SJSA1 (cell line): ENCODE data around the gene CCNG2. TPM values are rescaled to one million over a fixed set of nuclear protein-coding genes. Genes with fewer than 3 reads are reported as not detected.

Source experiments
- DNase-seq, 2 experiments: peaks; one replicate each; pipeline ENCODE4 v3.0.0-alpha.2; 2015 to 2020; ENCODE audit warnings: low spot score in 2 of 2, low read depth in 1 of 2
- H3K27ac ChIP-seq: fragments of 250-450 bp; sonication (Bioruptor Pico); 2 replicates; pipeline ENCODE4 v1.5.1; 2020; ENCODE audit warnings: mild to moderate bottlenecking, moderate library complexity
- H3K27me3 ChIP-seq: fragments of 250-450 bp; sonication (Bioruptor Pico); replicated peaks from 2 replicates; pipeline ENCODE4 v1.5.1; 2020; ENCODE audit warnings: mild to moderate bottlenecking, moderate library complexity
- H3K36me3 ChIP-seq: fragments of 250-450 bp; sonication (Bioruptor Pico); 2 replicates; pipeline ENCODE4 v1.5.1; 2020; ENCODE audit warnings: mild to moderate bottlenecking
- H3K4me1 ChIP-seq: fragments of 250-450 bp; sonication (Bioruptor Pico); replicated peaks from 2 replicates; pipeline ENCODE4 v1.6.1; 2021; ENCODE audit warnings: mild to moderate bottlenecking
- H3K4me3 ChIP-seq: fragments of 250-450 bp; sonication (Bioruptor Pico); 2 replicates; pipeline ENCODE4 v1.5.1; 2020; ENCODE audit warnings: mild to moderate bottlenecking
- H3K9me3 ChIP-seq: fragments of 250-450 bp; sonication (Bioruptor Pico); replicated peaks from 2 replicates; pipeline ENCODE4 v1.5.1; 2020; ENCODE audit warnings: mild to moderate bottlenecking
- total RNA-seq: library from RNA; depleted of rRNA; stranded (reverse); fragments of >200 nt; shearing (Covaris generic); gene quantifications from 2 replicates; pipeline ENCODE4 v1.2.3, GENCODE V29; 2014

The CCNG2 gene
- total RNA-seq, 1 experiment from 2014 or later, result 12.3 TPM

DNA sequence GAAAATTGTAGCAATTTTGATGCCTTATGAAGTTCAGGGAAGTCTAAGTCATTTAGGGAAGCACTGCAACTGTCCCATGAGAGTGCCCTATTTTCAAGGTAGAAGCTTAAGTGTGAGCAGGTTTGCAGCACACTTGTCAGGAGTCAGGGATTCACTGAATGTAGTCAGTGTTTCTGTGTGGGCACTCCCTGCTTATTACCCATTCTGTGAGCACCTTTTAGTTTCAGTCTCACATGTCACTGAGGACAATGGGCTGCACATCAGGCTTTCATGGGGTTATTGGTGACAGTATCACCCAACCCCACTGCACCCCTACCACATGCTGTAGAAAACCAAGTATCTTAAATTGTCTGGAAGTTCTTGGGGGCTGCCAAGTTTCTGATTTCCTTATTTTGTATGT, 2.9 kb upstream of the CCNG2 start:
- H3K27me3 ChIP-seq, result no peaks in the 10 kb centered on the region; the same call in 1 of the 2 replicates
- H3K4me1 ChIP-seq, result peaks cover 14% of the 10 kb centered on the region
- 0 out of 2 replicates have a peak, but pooled peaks cover 5% of the 10 kb centered on the region for H3K36me3 ChIP-seq

DNA sequence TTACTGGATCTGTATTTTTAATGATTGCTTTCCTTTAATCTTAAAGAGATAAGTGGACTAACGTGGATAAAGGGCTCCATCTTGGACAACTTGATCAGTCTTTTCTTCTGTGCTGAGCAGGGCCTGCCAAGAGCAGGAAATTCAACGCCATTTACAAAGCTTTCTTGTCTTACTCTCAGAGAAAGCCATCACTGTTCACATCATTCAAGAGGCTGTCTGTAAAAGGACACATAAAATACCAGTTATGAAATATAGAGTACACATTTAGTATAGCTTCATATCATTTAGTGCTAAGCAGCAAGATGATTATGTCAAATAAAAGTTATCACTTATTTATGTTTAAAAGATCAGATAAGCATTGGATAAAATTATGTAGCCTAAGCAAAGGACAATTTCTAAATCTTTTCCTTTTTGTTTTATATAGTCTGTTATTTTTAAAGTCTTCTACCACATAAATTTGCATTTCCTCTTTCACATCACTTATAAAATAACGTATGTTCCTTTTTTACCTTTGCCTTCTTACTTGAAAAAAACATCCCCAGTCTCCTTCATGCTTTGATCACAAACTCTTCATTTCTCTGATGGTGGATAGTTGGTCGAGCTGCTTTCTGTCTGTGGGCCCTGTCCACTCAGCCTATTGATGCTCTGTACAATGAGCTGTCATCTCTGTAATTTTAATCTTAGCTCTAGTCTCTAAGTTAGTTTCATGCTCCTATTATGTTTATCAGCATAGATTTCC, 2.1 kb upstream of the CCNG2 start:
- Histone ChIP-seq H3K9me3 (no peaks in the 10 kb centered on the region), H3K4me3 (no peak overlapping the region), H3K4me1 (peaks cover 16% of the 10 kb centered on the region), H3K27me3 (no peaks in the 10 kb centered on the region; the same call in 1 of the 2 replicates), H3K27ac (no peak overlapping the region), H3K36me3 (0 out of 2 replicates have a peak, but pooled peaks cover 5% of the 10 kb centered on the region)
- DNase-seq, result no peak

More for the DNA sequence above, 2.9 kb upstream of the CCNG2 start:
- no peaks in the 10 kb centered on the region for H3K9me3 ChIP-seq
- H3K4me3 ChIP-seq, result no peak overlapping the region
- DNase-seq, result no peak
- H3K27ac ChIP-seq, result no peak overlapping the region

DNA sequence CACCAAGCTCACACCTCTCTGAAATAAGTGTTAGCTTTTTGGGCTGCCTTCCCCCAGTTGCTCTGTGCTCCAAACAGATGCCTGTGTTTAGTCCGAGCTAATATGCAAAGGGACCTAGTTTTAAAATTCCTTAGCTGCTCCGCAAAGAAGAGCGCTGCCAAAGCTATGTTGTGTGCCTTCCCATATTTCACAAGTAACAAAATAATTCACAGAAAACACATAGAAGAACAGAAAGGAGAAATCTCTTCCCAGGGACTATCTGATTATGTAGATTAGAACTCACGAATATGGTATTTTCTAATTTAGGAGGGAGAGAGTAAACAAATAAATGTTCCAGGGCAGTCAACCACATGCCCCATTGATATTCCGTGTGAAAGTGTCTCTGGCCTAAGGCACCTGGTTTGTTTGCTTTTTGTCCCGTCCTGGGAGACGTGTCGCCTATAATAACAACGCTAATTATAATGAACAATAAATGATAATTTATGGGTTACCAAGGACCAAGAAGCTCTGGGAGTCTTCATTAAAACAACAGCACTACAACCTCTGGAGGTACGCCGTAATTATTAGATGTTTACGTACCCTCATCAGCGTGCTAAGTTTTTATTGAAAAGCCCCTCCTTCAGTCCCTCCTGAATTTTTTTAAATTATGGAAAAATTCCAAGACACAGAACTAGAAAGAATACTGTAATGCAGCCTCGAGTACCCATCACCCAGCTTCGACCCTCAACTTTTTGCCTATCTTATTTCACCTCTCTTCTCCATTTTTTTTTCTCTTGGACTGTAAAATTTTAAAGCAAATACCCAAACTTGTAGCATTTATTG, 1.2 kb upstream of the CCNG2 start:
- Histone ChIP-seq H3K4me1 (peaks cover 16% of the 10 kb centered on the region), H3K9me3 (no peaks in the 10 kb centered on the region), H3K36me3 (peaks cover 10% of the 10 kb centered on the region), H3K27me3 (no peaks in the 10 kb centered on the region), H3K27ac (0 out of 2 replicates have a peak overlapping the region, but pooled peaks have one; percentile 0), H3K4me3 (peak overlapping the region; percentile 77)
- DNase-seq, result no peak

DNA sequence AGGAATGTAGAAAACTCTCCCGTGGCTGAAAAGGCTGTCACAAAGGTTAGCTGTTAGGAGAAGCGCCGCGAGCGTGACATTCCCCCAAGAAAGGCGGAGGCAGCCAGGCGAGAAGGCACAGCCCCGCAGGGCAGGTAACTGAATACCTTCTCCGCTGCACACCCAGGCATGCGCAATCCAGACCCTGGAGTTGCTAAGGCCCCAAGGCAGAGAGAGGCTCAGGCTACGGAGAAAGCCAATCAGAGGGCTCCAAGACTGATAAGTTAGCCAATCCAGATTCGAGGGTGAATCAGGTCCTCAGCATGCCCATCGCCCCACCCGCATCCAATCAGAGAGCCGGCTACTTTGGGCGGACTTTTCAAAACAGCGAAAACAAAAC, 485 bp upstream of the CCNG2 start:
- H3K4me1 ChIP-seq, result peaks cover 19% of the 10 kb centered on the region
- peak overlapping the region; percentile 77 for H3K4me3 ChIP-seq
- no peaks in the 10 kb centered on the region for H3K9me3 ChIP-seq
- H3K27me3 ChIP-seq, result no peaks in the 10 kb centered on the region
- peaks cover 10% of the 10 kb centered on the region for H3K36me3 ChIP-seq
- peak overlapping the region; percentile 69 for H3K27ac ChIP-seq
- DNase-seq, result peak; percentile 97 to 98

DNA sequence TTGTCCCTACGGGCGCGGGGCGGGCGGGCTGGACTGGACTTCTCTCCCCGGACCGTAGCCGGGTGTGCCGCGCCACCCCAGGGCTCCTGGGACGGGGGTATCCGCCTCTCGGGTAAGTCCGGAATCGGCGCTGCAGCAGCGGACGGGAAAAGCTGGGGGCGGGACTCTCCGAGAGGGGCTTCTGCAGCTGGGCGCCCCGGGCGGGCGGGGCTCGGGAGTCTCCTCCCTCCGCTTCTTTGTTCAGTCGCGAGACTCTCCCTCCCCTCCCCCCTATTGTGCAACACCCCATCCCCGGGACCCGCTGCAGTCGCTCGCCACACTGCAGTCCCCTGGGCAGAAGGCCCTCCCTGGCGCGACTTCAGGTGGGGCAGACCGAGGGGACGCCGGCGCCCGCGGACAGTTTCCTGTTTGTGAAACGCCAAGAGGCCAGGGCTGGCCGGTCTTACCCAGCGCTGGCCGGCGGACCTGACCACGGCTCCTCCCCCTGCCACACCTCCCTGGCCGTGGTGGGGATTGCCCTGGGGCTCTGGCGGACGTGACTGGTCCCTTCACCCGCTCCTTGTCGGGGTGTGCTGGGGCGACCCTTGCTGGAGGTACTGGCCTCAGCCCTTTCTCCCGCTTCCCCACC, 966 bp downstream of the CCNG2 start:
- Histone ChIP-seq H3K27me3 (no peaks in the 10 kb centered on the region), H3K9me3 (no peaks in the 10 kb centered on the region), H3K4me1 (peaks cover 24% of the 10 kb centered on the region), H3K4me3 (peak overlapping the region; percentile 77), H3K27ac (peak overlapping the region; percentile 69), H3K36me3 (peaks cover 14% of the 10 kb centered on the region)
- DNase-seq, result peak; percentile 90 to 91

DNA sequence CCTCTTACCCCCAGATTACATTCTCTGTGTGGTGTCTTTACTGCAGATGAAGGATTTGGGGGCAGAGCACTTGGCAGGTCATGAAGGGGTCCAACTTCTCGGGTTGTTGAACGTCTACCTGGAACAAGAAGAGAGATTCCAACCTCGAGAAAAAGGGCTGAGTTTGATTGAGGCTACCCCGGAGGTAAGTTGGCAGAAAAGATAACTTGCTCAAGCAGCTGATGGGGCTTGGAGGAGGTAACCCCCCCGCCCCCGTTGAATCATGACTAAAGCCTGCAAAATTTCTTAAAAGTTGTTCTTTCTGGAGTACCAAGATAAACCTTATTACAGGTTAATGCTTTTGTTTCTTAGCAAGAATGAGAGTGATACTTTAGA, 1.5 kb downstream of the CCNG2 start:
- Histone ChIP-seq H3K36me3 (peaks cover 18% of the 10 kb centered on the region), H3K4me1 (peaks cover 28% of the 10 kb centered on the region), H3K27me3 (no peaks in the 10 kb centered on the region), H3K27ac (peak overlapping the region; percentile 69), H3K4me3 (peak overlapping the region; percentile 77), H3K9me3 (no peaks in the 10 kb centered on the region)
- no peak for DNase-seq

DNA sequence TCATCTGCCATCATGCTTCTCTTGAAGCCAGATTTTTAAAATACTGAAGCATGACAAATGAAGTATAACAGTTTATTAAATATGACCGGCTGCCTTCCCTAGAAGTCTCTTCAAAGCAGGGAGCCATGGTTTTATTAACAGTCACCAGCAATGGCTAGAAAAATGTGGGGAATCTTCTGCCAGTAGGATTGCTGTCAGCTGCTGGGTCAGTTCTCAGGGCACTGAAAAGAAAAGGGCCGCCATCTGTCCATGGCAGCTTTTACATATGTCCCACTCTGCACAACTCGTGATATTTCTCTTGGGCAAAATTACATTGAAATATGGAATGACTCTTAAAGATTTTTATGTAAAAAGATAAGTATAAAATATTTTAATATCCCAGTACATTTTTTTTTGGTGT, 2.8 kb downstream of the CCNG2 start:
- Histone ChIP-seq H3K4me1 (peaks cover 32% of the 10 kb centered on the region), H3K4me3 (no peak overlapping the region), H3K36me3 (peaks cover 29% of the 10 kb centered on the region), H3K27me3 (no peaks in the 10 kb centered on the region), H3K27ac (no peak overlapping the region), H3K9me3 (no peaks in the 10 kb centered on the region)
- no peak for DNase-seq

DNA sequence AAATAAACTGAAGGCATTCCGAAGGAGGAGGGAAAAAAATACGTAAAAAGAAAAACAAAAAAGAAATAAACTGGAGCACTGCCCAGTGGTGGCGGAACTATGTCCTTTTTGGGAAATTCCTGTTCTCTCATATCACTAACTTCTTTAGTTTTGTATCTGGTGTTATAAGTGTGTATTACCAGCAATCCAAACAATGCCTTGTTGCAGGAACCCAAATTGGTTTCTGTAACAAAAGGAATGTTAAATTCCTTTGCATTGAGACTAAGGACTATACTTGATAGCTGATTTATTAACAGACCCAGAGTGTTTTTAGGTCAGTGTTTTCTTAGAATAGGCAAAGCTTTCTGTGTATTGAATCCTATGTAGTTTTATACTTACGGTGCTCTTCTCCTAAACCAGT, 6.6 kb downstream of the CCNG2 start:
- DNase-seq, result no peak
- Histone ChIP-seq H3K27ac (no peak overlapping the region), H3K27me3 (no peaks in the 10 kb centered on the region), H3K4me3 (no peak overlapping the region), H3K9me3 (no peaks in the 10 kb centered on the region), H3K4me1 (peaks cover 22% of the 10 kb centered on the region), H3K36me3 (peaks cover 27% of the 10 kb centered on the region)

DNA sequence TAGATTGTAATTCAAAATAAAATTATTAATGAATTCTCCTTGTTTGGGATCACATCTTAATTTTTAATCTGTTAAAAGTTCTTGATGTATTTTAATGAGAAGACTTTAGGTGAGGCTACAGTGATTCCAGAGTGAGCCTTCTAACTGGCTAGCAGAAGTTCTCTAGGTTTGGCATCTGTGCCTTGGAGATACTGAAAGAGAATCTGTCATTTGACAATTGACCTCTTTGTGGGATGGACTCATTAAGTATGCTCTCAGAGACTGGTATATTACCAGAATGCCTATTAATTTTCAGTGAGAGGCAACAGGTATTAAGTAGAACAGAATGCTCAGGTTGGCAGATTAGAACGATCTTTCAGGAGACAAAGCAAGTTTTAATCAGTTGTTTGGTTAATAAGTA, 10.2 kb downstream of the CCNG2 start:
- H3K9me3 ChIP-seq, result no peaks in the 10 kb centered on the region
- peaks cover 19% of the 10 kb centered on the region for H3K36me3 ChIP-seq
- no peak overlapping the region for H3K4me3 ChIP-seq
- H3K27ac ChIP-seq, result no peak overlapping the region
- no peaks in the 10 kb centered on the region for H3K27me3 ChIP-seq
- H3K4me1 ChIP-seq, result peaks cover 22% of the 10 kb centered on the region
- DNase-seq, result no peak

DNA sequence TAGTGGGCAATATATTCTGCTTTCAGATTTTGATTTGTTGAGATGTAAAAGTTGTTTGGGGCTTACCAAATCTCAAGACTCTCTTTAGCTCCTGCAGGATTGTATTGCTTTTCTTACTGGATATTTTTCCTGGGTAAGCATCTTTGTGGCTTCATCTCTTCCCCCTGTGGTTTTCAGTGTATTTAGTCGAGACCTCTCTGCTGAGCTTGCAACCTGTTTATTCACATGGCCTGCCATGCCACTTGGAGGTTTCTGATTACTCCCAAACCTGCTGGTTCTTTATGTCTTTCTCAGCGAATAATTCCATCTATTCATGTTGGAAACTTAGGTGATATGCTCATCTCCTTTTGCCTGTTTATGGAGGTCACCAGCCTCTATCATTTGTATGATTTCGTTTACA, 10.9 kb downstream of the CCNG2 start:
- H3K4me1 ChIP-seq, result peaks cover 29% of the 10 kb centered on the region
- H3K9me3 ChIP-seq, result no peaks in the 10 kb centered on the region
- H3K36me3 ChIP-seq, result peaks cover 19% of the 10 kb centered on the region
- H3K4me3 ChIP-seq, result no peak overlapping the region
- no peak overlapping the region for H3K27ac ChIP-seq
- no peak for DNase-seq
- no peaks in the 10 kb centered on the region for H3K27me3 ChIP-seq

DNA sequence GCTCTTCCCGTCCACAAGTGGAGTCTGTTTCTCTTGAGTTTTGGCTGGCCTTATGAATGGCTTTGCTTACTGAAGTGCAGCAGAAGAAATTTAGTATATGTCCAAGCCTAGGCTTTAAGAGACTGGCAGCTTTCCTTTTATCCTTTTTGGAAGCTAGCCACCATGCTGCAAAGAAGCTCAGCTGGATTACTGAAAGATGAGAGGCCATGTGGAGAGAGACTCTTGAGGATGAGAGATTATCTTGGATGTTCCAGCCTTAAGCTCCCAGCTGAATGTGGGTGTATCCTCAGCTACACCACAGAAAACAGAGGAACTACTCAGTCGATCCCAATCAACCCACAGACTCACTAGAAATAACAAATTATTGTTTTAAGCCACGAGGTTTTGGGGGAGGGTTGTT, 12.5 kb downstream of the CCNG2 start:
- no peaks in the 10 kb centered on the region for H3K27me3 ChIP-seq
- peaks cover 24% of the 10 kb centered on the region for H3K4me1 ChIP-seq
- H3K36me3 ChIP-seq, result peaks cover 5% of the 10 kb centered on the region
- H3K27ac ChIP-seq, result no peak overlapping the region
- no peaks in the 10 kb centered on the region for H3K9me3 ChIP-seq
- no peak for DNase-seq
- no peak overlapping the region for H3K4me3 ChIP-seq

DNA sequence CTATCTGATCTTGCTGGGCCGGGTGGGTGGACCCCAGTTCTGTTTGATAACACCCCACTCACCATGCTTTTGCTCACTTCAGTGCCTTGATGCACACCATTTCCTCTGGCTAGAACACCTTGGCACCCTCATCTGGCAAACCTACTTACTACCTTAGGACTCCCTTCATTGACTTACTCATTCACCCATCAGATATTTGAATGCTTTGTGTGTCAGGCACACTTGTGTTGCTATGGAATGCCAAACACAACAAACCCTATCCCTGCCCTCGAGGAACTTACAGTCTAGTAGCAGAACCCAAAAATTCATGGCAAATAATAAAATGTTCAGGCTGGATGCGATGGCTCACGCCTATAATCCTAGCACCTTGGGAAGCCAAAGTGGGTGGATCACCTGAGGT, 13.9 kb downstream of the CCNG2 start:
- no peaks in the 10 kb centered on the region; the same call in 1 of the 2 replicates for H3K36me3 ChIP-seq
- DNase-seq, result no peak
- no peaks in the 10 kb centered on the region for H3K27me3 ChIP-seq
- no peak overlapping the region for H3K4me3 ChIP-seq
- H3K4me1 ChIP-seq, result peaks cover 24% of the 10 kb centered on the region
- H3K9me3 ChIP-seq, result no peaks in the 10 kb centered on the region
- peak overlapping the region; percentile 96 for H3K27ac ChIP-seq

DNA sequence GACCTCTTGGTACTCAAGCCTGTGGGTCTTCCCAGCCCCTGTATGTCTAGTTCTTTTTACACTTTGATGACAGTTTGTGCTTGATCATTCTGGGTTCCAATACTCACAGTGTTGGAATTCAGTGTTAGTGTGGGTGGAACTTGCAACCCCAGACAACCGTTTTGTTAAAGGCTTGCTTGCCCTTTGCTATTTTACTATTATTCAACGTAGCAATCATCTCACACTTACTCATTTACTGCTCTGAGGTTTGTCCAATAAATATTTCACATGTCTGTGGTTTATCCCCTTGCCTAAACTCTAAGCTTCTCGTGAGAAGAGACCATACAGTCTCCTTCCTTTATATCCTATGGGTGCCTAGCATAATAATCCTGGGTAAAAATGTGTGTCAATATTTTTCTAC, 15.3 kb downstream of the CCNG2 start:
- Histone ChIP-seq H3K4me1 (peaks cover 24% of the 10 kb centered on the region), H3K36me3 (no peaks in the 10 kb centered on the region; the same call in 1 of the 2 replicates), H3K27ac (peak overlapping the region; percentile 96), H3K9me3 (no peaks in the 10 kb centered on the region), H3K4me3 (no peak overlapping the region), H3K27me3 (no peaks in the 10 kb centered on the region)
- peak; percentile 68 to 86 for DNase-seq

DNA sequence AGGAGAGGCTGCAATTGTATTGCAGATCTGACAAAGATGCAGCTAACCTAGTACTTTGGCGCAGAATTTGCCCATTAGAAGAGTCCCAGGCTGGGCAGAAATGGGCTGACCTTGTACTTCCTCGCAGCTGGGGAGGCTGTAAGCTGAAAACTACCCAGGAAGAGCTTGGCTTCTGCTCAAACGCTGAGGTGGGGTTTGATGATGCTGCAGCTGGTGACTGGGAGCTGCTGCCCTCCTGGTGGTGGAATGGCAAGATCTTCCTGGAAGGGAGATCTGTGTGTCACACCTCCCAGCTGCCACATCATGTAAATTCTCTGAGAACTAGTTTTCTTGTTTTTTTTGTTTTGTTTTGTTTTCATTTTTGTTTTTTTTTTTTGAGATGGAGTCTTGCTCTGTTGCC, 17.4 kb downstream of the CCNG2 start:
- H3K4me1 ChIP-seq, result peaks cover 24% of the 10 kb centered on the region
- no peaks in the 10 kb centered on the region for H3K9me3 ChIP-seq
- no peaks in the 10 kb centered on the region for H3K27me3 ChIP-seq
- H3K27ac ChIP-seq, result no peak overlapping the region
- DNase-seq, result no peak
- no peak overlapping the region for H3K4me3 ChIP-seq
- H3K36me3 ChIP-seq, result no peaks in the 10 kb centered on the region; the same call in 1 of the 2 replicates
